HCT116 (cell line): ENCODE data around the gene RASGRF1. TPM values are rescaled to one million over a fixed set of nuclear protein-coding genes. Genes with fewer than 3 reads are reported as not detected.

Source experiments
- ATAC-seq: fragments of 200-7000 bp; cut with Tn5 transposase; 2 replicates; pipeline ENCODE4 v1.9.1; 2020; ENCODE audit warnings: mild to moderate bottlenecking, moderate library complexity
- BruUV-seq: library from RNA; stranded (reverse); fragments of 400-500 nt; replicated peaks from 2 replicates; lab custom pipeline; 2021; lab: Mats Ljungman, UMichigan
- CTCF ChIA-PET: fragments of 300-600 bp; sonication (Branson Sonifier 250); formaldehyde crosslinking; loops from one replicate; lab custom pipeline; 2021; ENCODE audit warnings: antibody characterized with exemption; lab: Charles Lee
- POLR2A ChIA-PET: fragments of 300-600, 350-600 bp; sonication (Branson Sonifier 250); formaldehyde crosslinking; loops from one replicate; lab custom pipeline; 2021; ENCODE audit warnings: antibody characterized with exemption; lab: Charles Lee
- RAD21 ChIA-PET, 2 experiments: fragments of 300-600 bp; sonication (Branson Sonifier 250); formaldehyde crosslinking; loops; one replicate each; lab custom pipeline; 2023; ENCODE audit warnings: low total read pairs in 2 of 2; ENCODE audit not compliant: uncharacterized antibody in 2 of 2, unreplicated experiment in 2 of 2, low non-redundant PET in 1 of 2; lab: Charles Lee
- DNase-seq: peaks from one replicate; pipeline ENCODE4 v3.0.0-alpha.2; 2010; ENCODE audit warnings: low read depth, low spot score
- H2AFZ ChIP-seq: fragments of 200-600 bp; shearing (Covaris generic), sonication (generic); 2 replicates; pipeline ENCODE4 v1.6.1; 2017; ENCODE audit warnings: low read depth, mixed run types, mixed read lengths, antibody characterized with exemption, low read length; ENCODE audit not compliant: poor library complexity, severe bottlenecking
- H3K27ac ChIP-seq: 2 replicates; pipeline ENCODE4 v1.5.1; 2012; ENCODE audit warnings: low read depth, low read length
- H3K27me3 ChIP-seq: fragments of 200-600 bp; sonication (generic); 2 replicates; pipeline ENCODE4 v1.6.1; 2016; ENCODE audit warnings: mixed run types, low read length, mixed read lengths; ENCODE audit not compliant: insufficient read depth
- H3K36me3 ChIP-seq, 2 experiments: fragments of 200-500 bp in 1 of 2; fragments of 200-600 bp in 1 of 2; sonication (Bioruptor generic) in 1 of 2; sonication (generic) in 1 of 2; 2 replicates each; pipeline versions ENCODE4 v1.5.1 to v1.6.1; 2014 to 2016; ENCODE audit warnings: low read length in 2 of 2, inconsistent platforms in 1 of 2, mixed read lengths in 1 of 2, mixed run types in 1 of 2; ENCODE audit not compliant: insufficient read depth in 2 of 2, control insufficient read depth in 1 of 2
- H3K4me1 ChIP-seq, 2 experiments: fragments of 200-600 bp in 1 of 2; sonication (generic) in 1 of 2; 2 replicates each; pipeline versions ENCODE4 v1.5.1 to v1.6.1; 2012 to 2017; ENCODE audit warnings: low read length in 2 of 2, inconsistent platforms in 1 of 2, mild to moderate bottlenecking in 1 of 2, mixed read lengths in 1 of 2, mixed run types in 1 of 2, moderate library complexity in 1 of 2; ENCODE audit not compliant: insufficient read depth in 2 of 2, control insufficient read depth in 1 of 2
- H3K4me2 ChIP-seq: fragments of 200-600 bp; sonication (generic); 2 replicates; pipeline ENCODE4 v1.6.1; 2017; ENCODE audit warnings: mixed run types, low read length, mixed read lengths
- H3K4me3 ChIP-seq, 2 experiments: fragments of 200-600 bp in 1 of 2; sonication (generic) in 1 of 2; replicated peaks in 1 of 2; 2 replicates each; pipeline ENCODE4 v1.5.1; 2011 to 2016; ENCODE audit warnings: low read length in 2 of 2, control low read depth in 1 of 2, low read depth in 1 of 2, mild to moderate bottlenecking in 1 of 2, mixed read lengths in 1 of 2, mixed run types in 1 of 2
- H3K79me2 ChIP-seq: fragments of 200-600 bp; sonication (generic); 2 replicates; pipeline ENCODE4 v1.6.1; 2017; ENCODE audit warnings: mild to moderate bottlenecking, mixed run types, low read length, moderate library complexity, mixed read lengths; ENCODE audit not compliant: insufficient read depth
- H3K9ac ChIP-seq: fragments of 200-600 bp; sonication (generic); 2 replicates; pipeline ENCODE4 v1.6.1; 2016; ENCODE audit warnings: low read length, mixed read lengths
- H3K9me2 ChIP-seq: fragments of 200-600 bp; sonication (generic), shearing (Covaris generic); 2 replicates; pipeline ENCODE4 v1.6.1; 2017; ENCODE audit warnings: mixed run types, mild to moderate bottlenecking, moderate library complexity; ENCODE audit not compliant: insufficient read depth
- H3K9me3 ChIP-seq, 2 experiments: fragments of 200-500 bp in 1 of 2; fragments of 200-600 bp in 1 of 2; sonication (Bioruptor generic) in 1 of 2; sonication (generic) in 1 of 2; 2 replicates each; pipeline ENCODE4 v1.6.1; 2014 to 2017; ENCODE audit warnings: low read length in 2 of 2, mixed read lengths in 2 of 2, inconsistent platforms in 1 of 2, low read depth in 1 of 2, mild to moderate bottlenecking in 1 of 2, mixed run types in 1 of 2, moderate library complexity in 1 of 2; ENCODE audit not compliant: control insufficient read depth in 1 of 2, insufficient read depth in 1 of 2
- H4K20me1 ChIP-seq: fragments of 200-600 bp; sonication (generic), shearing (Covaris generic); 2 replicates; pipeline ENCODE4 v1.6.1; 2017; ENCODE audit warnings: mixed run types, mild to moderate bottlenecking, moderate library complexity; ENCODE audit not compliant: insufficient read depth
- EZH2 ChIP-seq: fragments of 200-600 bp; sonication (generic); IDR thresholded peaks from 2 replicates; pipeline ENCODE4 v1.6.1; 2017; ENCODE audit warnings: antibody characterized with exemption, mixed run types
- POLR2A ChIP-seq: IDR thresholded peaks from 2 replicates; pipeline ENCODE4 v1.7.0; 2011; ENCODE audit warnings: borderline replicate concordance; ENCODE audit not compliant: insufficient read depth, insufficient read length; ENCODE audit errors: extremely low read depth
- POLR2AphosphoS5 ChIP-seq: IDR thresholded peaks from 2 replicates; pipeline ENCODE4 v1.6.1; 2011; ENCODE audit warnings: mild to moderate bottlenecking, low read depth, low read length, moderate library complexity
- ZBTB33 ChIP-seq: IDR thresholded peaks from 2 replicates; pipeline ENCODE4 v1.6.1; 2011; ENCODE audit warnings: mild to moderate bottlenecking, low read length, moderate library complexity; ENCODE audit not compliant: insufficient replicate concordance; ENCODE audit errors: extremely low read depth
- ZNF274 ChIP-seq: fragments of 200-500 bp; sonication (Bioruptor generic); IDR thresholded peaks from 2 replicates; pipeline ENCODE4 v1.6.1; 2014; ENCODE audit warnings: mild to moderate bottlenecking, low read depth, low read length, inconsistent platforms
- intact Hi-C: fragments of 100-400 bp; cut with micrococcal nuclease; formaldehyde crosslinking; loops from 2 replicates; pipeline ENCODE4 v1.10.0; 2022
- total RNA-seq: library from RNA; stranded (reverse); gene quantifications from one replicate; pipeline ENCODE4 v1.2.1, GENCODE V29; 2021; ENCODE audit not compliant: unreplicated experiment
- TF ChIP-seq, protein P1 (sequence below): IDR thresholded peaks from 2 replicates; pipeline ENCODE4 v1.6.1; 2012
- TF ChIP-seq, protein P2 (sequence below), 3 experiments: fragments of 200-600 bp in 1 of 3; sonication (generic) in 1 of 3; IDR thresholded peaks in 2 of 3; conservative IDR thresholded peaks in 1 of 3; 2 replicates each; pipeline ENCODE4 v1.5.1; 2012 to 2017; ENCODE audit warnings: low read depth in 2 of 3, low read length in 2 of 3, antibody characterized with exemption in 1 of 3, borderline replicate concordance in 1 of 3, control low read depth in 1 of 3, mild to moderate bottlenecking in 1 of 3, mixed read lengths in 1 of 3, mixed run types in 1 of 3, moderate library complexity in 1 of 3; ENCODE audit not compliant: insufficient read depth in 1 of 3
- TF ChIP-seq, protein P3 (sequence below): IDR thresholded peaks from 2 replicates; pipeline ENCODE4 v1.6.1; 2012; ENCODE audit warnings: low read depth

Gene RASGRF1
- total RNA-seq, 1 experiment from 2014 or later, result 2.4 TPM

GRCh38 chr15:78982736-78983135, 107.8 kb downstream of the RASGRF1 start:
- Histone ChIP-seq H3K9me2 (no peaks in the 10 kb centered on the region), H3K27me3 (no peaks in the 10 kb centered on the region), H3K9ac (no peak overlapping the region), H3K9me3 (no peaks in the 10 kb centered on the region), H3K27ac (no peak overlapping the region), H3K79me2 (no peaks in the 10 kb centered on the region), H3K4me1 (peaks cover 3 to 8% of the 10 kb centered on the region in 2 experiments; a peak in 3 of 4 replicates), H2AFZ (no peak overlapping the region), H4K20me1 (no peaks in the 10 kb centered on the region), H3K4me3 (no peak overlapping the region)
- ChIA-PET CTCF (no interaction called here), RAD21 (no interaction called here), POLR2A (no interaction called here)
- no peak for ATAC-seq
- intact Hi-C loops, result no loop called here
- no TSS peak for BruUV-seq
- DNase-seq, result no peak
- no peak for TF ChIP-seq EZH2
- TF ChIP-seq, protein P1, sequence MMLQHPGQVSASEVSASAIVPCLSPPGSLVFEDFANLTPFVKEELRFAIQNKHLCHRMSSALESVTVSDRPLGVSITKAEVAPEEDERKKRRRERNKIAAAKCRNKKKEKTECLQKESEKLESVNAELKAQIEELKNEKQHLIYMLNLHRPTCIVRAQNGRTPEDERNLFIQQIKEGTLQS, result no peak
- TF ChIP-seq ZBTB33, result no peak
- TF ChIP-seq, protein P2, sequence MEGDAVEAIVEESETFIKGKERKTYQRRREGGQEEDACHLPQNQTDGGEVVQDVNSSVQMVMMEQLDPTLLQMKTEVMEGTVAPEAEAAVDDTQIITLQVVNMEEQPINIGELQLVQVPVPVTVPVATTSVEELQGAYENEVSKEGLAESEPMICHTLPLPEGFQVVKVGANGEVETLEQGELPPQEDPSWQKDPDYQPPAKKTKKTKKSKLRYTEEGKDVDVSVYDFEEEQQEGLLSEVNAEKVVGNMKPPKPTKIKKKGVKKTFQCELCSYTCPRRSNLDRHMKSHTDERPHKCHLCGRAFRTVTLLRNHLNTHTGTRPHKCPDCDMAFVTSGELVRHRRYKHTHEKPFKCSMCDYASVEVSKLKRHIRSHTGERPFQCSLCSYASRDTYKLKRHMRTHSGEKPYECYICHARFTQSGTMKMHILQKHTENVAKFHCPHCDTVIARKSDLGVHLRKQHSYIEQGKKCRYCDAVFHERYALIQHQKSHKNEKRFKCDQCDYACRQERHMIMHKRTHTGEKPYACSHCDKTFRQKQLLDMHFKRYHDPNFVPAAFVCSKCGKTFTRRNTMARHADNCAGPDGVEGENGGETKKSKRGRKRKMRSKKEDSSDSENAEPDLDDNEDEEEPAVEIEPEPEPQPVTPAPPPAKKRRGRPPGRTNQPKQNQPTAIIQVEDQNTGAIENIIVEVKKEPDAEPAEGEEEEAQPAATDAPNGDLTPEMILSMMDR (IDR thresholded peaks at IDR 0.05 in 2 of 3, conservative IDR thresholded peaks at IDR 0.05 in 1 of 3; ENCODE audit: borderline replicate concordance in 1 of 3, insufficient read depth in 1 of 3, low read depth in 2 of 3, low read length in 2 of 3), result no peak
- TF ChIP-seq ZNF274, result no peak
- no peak for TF ChIP-seq POLR2AphosphoS5
- TF ChIP-seq, protein P3, sequence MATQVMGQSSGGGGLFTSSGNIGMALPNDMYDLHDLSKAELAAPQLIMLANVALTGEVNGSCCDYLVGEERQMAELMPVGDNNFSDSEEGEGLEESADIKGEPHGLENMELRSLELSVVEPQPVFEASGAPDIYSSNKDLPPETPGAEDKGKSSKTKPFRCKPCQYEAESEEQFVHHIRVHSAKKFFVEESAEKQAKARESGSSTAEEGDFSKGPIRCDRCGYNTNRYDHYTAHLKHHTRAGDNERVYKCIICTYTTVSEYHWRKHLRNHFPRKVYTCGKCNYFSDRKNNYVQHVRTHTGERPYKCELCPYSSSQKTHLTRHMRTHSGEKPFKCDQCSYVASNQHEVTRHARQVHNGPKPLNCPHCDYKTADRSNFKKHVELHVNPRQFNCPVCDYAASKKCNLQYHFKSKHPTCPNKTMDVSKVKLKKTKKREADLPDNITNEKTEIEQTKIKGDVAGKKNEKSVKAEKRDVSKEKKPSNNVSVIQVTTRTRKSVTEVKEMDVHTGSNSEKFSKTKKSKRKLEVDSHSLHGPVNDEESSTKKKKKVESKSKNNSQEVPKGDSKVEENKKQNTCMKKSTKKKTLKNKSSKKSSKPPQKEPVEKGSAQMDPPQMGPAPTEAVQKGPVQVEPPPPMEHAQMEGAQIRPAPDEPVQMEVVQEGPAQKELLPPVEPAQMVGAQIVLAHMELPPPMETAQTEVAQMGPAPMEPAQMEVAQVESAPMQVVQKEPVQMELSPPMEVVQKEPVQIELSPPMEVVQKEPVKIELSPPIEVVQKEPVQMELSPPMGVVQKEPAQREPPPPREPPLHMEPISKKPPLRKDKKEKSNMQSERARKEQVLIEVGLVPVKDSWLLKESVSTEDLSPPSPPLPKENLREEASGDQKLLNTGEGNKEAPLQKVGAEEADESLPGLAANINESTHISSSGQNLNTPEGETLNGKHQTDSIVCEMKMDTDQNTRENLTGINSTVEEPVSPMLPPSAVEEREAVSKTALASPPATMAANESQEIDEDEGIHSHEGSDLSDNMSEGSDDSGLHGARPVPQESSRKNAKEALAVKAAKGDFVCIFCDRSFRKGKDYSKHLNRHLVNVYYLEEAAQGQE, result no peak
- no peak for TF ChIP-seq POLR2A
- TF ChIP-seq, all 23 proteins: peak for 0
- H3K36me3 ChIP-seq, result no peaks in the 10 kb centered on the region
- no peak overlapping the region for H3K4me2 ChIP-seq
